GM10248 (cell line): ENCODE data around the gene RIN3.

Experiments used
- CTCF ChIA-PET: fragments of 300-600 bp; sonication (Branson Sonifier 250); formaldehyde crosslinking; extraction: SDS; loops from one replicate; lab custom pipeline; 2021; ENCODE audit warnings: antibody characterized with exemption; lab: Yijun Ruan, JAX
- POLR2A ChIA-PET: fragments of 350-650 bp; sonication (Branson Sonifier 250); formaldehyde crosslinking; extraction: SDS; loops from one replicate; lab custom pipeline; 2020; ENCODE audit warnings: antibody characterized with exemption; lab: Yijun Ruan, JAX
- DNase-seq: peaks from one replicate; pipeline ENCODE4 v3.0.0; 2012; ENCODE audit errors: extremely low spot score
- CTCF ChIP-seq: IDR thresholded peaks from 2 replicates; pipeline ENCODE4 v1.5.1; 2012; ENCODE audit warnings: mild to moderate bottlenecking, low read depth; ENCODE audit errors: extremely low read depth, missing control alignments, control extremely low read depth

Gene RIN3

DNA sequence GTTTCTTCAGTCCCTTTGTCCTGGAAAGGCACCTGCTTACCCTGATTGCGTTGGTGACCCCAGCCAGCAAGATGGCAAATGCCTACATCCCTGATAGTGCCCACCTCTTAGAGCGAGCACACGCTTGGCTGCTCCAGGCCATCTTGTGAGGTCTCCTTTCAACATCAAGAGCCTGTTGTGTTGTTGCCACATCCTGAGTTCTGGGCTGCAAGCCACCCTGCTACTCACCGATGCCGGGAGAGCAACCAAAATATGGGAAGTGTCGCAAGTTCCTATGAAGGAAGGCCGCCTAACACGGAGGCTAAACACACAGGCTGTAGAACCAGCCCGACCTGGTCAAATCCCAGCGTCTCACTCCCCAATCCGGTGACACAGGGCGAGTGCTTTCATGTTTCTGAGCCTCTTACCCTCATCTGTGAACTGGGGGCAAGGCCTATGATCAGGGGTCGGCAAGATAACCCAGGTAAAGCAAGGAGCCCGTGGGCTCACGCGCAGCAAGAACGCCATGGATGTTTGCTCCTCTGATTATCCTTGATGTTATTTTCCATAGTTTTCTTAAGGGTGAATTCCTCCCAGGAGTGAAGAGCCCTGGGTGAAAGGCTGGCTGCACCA, 136.5 kb downstream of the RIN3 start:
- DNase-seq: no peak
- ChIA-PET POLR2A (interaction anchor here (0.8 to 1.4 kb wide), 2 partner anchors 8 to 27 kb away, joined by 3 read pairs; no protein-coding TSS in a partner anchor), CTCF (interaction anchor here (0.7 to 1.3 kb wide), 5 partner anchors 10 to 53 kb away, joined by 3 to 4 read pairs (median 3); no protein-coding TSS in a partner anchor)
- no peak for TF ChIP-seq CTCF

DNA sequence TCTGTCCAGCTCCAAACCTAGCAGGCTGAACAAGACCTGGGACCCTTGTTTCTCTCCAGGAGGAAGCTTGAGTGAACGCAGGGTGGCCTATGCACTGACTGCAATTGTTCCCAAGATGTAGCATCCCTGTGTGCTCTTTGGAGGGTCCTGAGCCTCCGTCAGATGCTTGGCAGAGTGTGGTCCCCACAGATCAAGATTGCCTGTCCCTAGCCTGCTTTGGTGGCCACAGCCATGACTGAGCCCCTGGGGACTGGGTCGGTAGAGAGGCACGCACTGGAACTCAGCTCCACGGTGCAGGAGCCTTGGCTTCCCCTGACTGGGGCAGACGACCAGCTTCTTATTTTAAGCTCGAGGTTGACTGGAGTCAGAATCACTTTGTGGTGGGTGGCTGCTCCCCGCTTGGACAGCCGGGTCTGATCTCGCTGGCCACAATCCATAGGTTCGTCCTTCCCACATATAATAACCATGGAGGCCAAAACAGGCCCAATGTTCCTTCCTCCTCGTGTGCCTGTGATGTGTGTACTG, 137.1 kb downstream of the RIN3 start:
- no peak for TF ChIP-seq CTCF
- POLR2A ChIA-PET: interaction anchor here (0.8 to 1.4 kb wide), 2 partner anchors 9 to 27 kb away, joined by 3 read pairs; no protein-coding TSS in a partner anchor
- CTCF ChIA-PET: interaction anchor here (0.7 to 1.3 kb wide), 7 partner anchors 9 to 56 kb away, joined by 3 to 5 read pairs (median 3); no protein-coding TSS in a partner anchor
- DNase-seq: no peak

- ChIA-PET POLR2A (interaction anchor here (0.6 to 1.5 kb wide), 5 partner anchors 9 to 69 kb away, joined by 3 to 12 read pairs (median 3); no protein-coding TSS in a partner anchor), CTCF (interaction anchor here (0.7 to 1.5 kb wide), 8 partner anchors 8 to 57 kb away, joined by 3 to 6 read pairs (median 3); no protein-coding TSS in a partner anchor)
- TF ChIP-seq CTCF: no peak
- DNase-seq: peak; percentile 88
Measured at GRCh38 chr14:92651106-92651757, 137.7 kb downstream of the RIN3 start.

DNA sequence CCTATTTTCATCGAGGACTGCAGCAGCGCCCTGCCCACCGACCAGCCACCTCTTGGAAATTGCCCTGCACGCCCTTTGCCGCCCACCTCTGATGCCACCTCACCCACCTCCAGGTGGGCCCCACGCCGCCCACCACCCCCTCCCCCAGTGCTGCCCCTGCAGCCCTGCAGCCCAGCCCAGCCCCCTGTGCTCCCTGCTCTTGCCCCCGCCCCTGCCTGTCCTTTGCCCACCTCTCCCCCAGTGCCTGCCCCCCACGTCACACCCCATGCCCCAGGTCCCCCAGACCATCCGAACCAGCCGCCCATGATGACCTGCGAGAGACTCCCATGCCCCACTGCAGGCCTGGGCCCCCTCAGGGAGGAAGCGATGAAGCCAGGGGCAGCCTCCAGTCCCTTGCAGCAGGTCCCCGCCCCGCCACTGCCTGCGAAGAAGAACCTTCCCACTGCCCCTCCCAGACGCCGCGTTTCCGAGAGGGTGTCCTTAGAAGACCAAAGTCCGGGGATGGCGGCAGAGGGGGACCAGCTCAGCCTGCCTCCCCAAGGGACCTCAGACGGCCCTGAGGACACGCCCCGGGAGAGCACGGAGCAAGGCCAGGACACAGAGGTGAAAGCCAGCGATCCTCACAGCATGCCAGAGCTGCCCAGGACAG, 138.3 kb downstream of the RIN3 start:
- CTCF ChIA-PET: interaction anchor here (1.0 to 2.1 kb wide), 5 partner anchors 17 to 57 kb away, joined by 3 to 6 read pairs (median 4); no protein-coding TSS in a partner anchor

DNA sequence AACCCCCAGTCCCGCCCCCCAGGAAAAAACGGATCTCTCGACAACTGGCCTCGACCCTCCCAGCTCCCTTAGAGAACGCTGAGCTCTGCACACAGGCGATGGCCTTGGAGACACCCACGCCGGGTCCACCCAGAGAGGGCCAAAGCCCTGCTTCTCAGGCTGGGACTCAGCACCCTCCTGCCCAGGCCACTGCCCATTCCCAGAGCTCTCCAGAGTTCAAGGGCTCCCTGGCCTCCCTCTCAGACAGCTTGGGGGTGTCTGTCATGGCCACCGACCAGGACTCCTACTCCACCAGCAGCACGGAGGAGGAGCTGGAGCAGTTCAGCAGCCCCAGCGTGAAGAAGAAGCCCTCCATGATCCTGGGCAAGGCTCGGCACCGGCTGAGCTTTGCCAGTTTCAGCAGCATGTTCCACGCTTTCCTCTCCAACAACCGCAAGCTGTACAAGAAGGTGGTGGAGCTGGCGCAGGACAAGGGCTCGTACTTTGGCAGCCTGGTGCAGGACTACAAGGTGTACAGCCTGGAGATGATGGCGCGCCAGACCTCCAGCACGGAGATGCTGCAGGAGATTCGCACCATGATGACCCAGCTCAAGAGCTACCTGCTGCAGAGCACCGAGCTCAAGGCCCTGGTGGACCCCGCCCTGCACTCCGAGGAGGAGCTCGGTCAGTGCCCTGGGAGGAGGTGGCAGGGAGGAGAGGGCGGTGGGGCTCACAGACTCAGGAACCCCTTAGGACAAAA, 139.0 kb downstream of the RIN3 start:
- ChIA-PET POLR2A (interaction anchor here (0.8 to 1.5 kb wide), 2 partner anchors 13 to 96 kb away, joined by 3 to 12 read pairs; partner anchors contain the start of gene LGMN), CTCF (interaction anchor here (1.0 to 2.9 kb wide), 8 partner anchors 12 to 70 kb away, joined by 3 to 12 read pairs (median 4); no protein-coding TSS in a partner anchor)
- DNase-seq: no peak
- no peak for TF ChIP-seq CTCF

More for the DNA sequence above, 138.3 kb downstream of the RIN3 start:
- peak; percentile 67 for DNase-seq
- no peak for TF ChIP-seq CTCF
- POLR2A ChIA-PET: interaction anchor here (0.6 to 1.5 kb wide), 5 partner anchors 14 to 97 kb away, joined by 3 to 12 read pairs (median 3); partner anchors contain the start of gene LGMN
